Esophagus muscularis mucosa (tissue), 4 donors: ENCODE results near the gene LILRB3.

Experiments
- CTCF ChIP-seq, 3 experiments: fragments of 200-600 bp in 2 of 3; fragments of 450-650 bp in 1 of 3; sonication (generic) in 2 of 3; IDR thresholded peaks; one replicate each; pipeline ENCODE4 v1.5.1; 2017 to 2019; ENCODE audit warnings: antibody characterized with exemption in 3 of 3, mild to moderate bottlenecking in 2 of 3, moderate library complexity in 1 of 3
- EP300 ChIP-seq: sonication (generic); formaldehyde crosslinking; IDR thresholded peaks from one replicate; pipeline ENCODE4 v1.6.1; 2017; ENCODE audit warnings: antibody characterized with exemption
- POLR2A ChIP-seq: fragments of 450-650 bp; IDR thresholded peaks from one replicate; pipeline ENCODE4 v1.6.1; 2017; ENCODE audit warnings: antibody characterized with exemption, moderate library complexity, mild to moderate bottlenecking, low read depth

GRCh38 chr19:54204767-54205468, 17.9 kb downstream of the LILRB3 start:
- TF ChIP-seq POLR2A (no peak), EP300 (no peak), CTCF (IDR thresholded peaks at IDR 0.05) (no peak)
